Erythroblast (primary cell): ENCODE measurements around the gene PEF1.

Experiments
- DNase-seq, 2 experiments: peaks; one replicate each; lab custom pipeline; 2025; lab: John Stamatoyannopoulos, UW
- GATA1 ChIP-seq: IDR thresholded peaks from 2 replicates; pipeline ENCODE4 v1.6.1; 2011; ENCODE audit warnings: low read depth, mild to moderate bottlenecking, control low read depth, low read length, moderate library complexity
- POLR2A ChIP-seq: IDR thresholded peaks from 2 replicates; pipeline ENCODE4 v1.6.1; 2011; ENCODE audit warnings: mild to moderate bottlenecking, low read length

Gene PEF1

DNA sequence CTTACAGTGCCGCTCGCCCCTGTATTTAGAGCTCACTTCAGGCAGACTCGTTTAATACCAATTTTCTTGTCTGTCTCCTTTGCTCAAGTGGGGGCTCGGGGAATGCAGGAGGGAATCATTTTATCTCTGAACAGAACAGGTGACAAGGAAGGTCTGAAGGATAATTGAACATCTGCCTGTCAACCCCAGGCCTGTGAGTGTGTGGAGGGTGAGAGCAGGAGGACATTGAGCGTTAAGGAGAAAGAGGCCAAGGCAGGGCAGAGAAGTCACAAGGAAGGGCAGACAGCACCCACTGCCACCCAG is 9.7 kb upstream of the PEF1 start:
- TF ChIP-seq GATA1 (no peak), POLR2A (no peak)
- DNase-seq: no peak

DNA sequence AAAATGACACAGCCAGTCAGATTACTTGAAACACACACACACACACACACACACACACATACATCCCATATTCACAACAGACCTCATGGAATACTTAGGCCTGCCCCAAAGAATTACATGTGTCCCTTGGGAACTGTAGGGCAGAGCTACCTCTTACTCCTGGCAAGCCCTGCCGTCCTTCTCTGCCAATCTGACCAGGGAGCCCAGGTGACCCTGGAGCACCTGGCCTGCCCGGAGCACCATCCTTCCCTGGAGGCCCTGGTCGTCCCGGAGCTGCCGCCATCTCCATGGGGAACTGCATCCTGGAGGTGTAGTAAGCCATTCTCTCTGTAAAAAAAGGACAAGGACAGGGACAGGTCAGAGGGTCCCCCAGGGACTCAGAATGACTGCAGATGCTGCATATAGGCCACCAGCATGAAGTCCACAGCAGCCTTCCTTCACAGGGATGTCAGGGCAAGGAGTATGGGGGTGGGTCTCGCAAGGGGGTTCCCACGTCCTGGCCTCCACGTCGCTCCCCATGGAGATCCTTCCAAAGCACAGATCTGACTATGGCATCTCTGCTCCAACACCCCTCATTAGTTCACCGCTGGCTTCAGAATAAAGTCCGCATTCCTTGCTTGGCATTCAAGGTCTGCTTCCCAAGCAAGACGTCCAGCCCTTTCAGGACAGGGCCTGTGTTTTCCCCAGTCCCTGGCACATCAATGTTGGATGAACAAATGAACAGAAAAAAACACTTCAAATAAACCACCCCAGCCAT is 9.2 kb upstream of the PEF1 start:
- TF ChIP-seq POLR2A (no peak), GATA1 (no peak)
- no peak for DNase-seq

DNA sequence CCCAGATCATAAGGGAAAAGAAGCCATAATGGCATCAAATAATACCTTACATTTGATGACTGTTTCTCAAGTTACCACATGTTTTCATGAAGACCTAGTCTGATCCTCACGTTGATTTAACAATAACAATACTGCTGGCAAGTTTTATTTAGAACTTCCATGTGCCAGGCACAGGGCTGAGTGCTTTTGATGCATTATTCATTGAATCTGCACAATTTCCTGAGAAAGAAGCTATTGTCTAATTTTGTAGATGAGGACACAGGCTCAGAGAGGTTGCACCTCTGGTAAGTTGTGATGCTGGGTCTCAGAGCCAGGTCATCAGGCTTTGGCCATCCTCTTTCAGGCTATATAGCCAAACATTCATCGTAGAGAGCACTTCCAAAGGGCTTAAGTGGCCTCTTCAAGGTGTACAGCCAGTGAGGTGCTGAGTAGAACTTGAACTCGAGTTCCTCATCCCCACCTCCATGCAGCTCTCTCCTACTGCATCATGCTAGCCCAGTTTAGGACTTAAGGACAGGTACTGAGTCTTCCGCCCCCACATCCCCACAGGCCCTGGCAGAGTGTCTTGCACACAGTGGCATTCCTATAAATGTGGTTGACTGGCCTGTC is 8.3 kb upstream of the PEF1 start:
- DNase-seq: no peak
- TF ChIP-seq GATA1 (no peak), POLR2A (no peak)

DNA sequence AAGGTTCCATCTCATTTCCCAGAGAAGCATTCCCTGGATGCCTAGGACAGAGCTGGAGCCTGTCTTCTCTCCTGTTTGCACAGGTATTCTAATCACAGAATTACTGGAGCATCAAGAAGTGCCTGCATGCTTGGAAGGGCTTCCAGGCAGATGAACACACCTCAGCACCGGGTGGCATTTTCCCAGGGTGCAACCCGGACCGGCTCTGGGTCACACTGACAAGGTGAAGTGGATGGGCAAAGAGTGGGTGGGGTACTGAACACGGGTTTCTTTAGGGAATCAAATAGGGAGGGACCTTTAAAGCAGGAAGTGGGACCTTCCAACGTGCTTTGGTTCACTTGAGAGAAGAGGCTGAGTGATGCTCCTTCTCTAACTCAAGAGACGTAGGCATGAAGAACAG is 7.1 kb upstream of the PEF1 start:
- TF ChIP-seq GATA1 (no peak), POLR2A (no peak)
- no peak for DNase-seq

DNA sequence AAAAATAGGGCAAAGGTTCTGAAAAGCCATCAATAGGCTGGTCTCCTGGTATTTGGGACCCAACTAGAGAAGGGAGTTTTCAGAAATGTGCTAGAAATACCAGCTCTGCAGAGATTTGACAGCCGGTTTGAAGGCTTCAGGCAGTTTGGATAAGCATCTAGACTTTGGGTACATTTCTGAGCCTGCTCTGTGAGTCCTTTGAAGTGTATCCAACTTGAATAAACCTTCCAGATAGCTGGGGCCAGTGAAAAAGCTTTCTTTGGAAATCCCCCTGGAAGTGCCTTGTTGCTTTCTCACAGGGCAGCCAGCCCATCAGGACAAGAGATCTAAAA is 6.4 kb upstream of the PEF1 start:
- no peak for TF ChIP-seq POLR2A
- TF ChIP-seq GATA1: no peak
- no peak for DNase-seq

DNA sequence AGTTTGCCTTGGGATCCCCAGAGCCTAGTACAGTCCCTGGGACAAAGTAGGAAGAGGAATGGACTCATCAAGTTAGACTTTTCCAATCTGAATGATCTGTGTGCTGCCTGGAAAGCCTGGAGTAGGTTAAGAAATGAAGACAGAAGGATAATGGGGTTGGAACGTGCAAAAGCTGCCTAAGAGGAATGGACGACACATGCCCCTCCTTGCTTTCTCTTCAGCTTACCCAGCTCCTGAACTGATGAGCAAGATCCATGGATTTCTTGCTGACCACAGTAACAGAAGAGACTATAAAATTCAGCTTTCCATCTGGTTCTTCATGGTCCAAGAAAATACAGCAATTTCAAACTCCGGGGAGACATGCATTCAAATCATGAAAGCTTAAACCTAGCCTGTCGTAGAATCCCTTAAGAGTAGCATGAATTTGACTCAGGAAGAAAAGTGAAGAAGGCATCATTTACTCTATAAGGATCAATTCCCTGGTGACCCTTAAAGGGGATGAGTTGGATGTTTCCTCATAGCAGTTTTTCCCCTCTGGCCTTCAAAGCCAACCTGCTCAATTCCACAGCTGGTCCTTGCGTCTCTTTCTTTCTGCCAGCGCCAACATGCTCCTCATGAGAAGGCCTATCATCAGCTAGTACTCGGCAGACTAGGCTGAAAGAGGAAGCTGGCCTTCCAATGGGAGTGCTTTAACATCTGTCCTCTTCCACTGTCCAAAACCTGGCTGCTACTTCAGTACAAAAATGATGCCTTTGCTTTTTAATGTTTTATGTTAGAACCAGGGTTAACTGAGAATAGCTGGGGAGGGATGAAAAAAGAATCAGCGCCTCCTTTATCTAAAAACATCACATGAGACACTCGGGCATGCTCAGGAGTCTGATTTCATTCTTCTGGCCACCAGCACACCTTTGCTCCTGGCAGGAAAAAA is 5.7 kb upstream of the PEF1 start:
- no peak for DNase-seq
- TF ChIP-seq POLR2A: no peak
- no peak for TF ChIP-seq GATA1

DNA sequence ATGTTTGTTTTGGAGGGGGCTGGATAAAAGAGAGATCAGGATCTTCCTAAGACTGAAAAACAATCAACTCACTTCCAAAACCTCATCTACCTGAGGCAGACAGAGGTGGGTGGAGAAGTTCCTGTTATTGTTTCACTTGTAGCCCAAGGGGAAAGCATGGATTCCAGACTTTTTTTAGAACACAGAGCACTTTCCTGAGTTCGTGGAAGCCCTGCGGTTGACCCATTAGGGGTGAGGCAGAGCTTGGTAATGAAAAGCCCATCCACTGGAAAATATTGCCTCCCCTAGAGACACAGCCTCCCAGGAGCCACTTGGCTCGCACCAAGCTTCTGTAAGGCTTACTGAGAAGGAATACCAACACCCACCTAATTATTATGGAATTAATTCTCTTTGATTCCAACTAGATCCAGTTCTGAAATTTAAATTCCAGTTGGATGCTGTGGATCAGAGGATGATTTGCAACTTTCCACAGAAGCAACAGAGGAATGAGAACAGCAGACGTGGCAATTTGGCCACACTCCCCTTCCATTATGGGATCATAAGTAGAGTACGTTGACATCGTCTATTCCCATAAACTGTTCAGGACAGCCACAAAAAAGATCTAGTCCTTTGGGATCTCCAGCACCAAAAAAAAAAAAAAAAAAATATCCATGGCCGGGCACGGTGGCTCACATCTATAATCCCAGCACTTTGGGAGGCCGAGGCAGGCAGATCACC is 4.1 kb upstream of the PEF1 start:
- no peak for DNase-seq
- TF ChIP-seq GATA1 (no peak), POLR2A (no peak)

DNA sequence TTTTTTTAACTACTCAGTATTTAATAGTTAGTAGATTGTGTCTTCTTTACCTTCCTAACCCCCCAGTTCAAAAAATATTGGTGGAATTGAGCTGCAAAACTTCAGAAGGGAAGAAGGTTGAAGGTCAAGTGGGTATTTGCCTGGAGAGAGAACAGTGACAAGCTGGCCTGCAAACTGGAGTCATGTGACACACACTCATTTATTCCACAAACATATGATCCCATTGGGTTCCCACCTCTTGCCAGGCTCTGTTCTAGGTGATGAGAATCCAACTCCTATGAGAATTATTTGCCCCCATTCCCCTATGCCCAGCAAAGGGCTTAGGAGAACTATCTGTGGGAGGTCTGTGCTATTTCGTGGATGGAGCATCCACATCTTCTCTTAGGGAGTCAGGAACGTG is 3.5 kb upstream of the PEF1 start:
- DNase-seq: no peak
- TF ChIP-seq POLR2A (no peak), GATA1 (no peak)

DNA sequence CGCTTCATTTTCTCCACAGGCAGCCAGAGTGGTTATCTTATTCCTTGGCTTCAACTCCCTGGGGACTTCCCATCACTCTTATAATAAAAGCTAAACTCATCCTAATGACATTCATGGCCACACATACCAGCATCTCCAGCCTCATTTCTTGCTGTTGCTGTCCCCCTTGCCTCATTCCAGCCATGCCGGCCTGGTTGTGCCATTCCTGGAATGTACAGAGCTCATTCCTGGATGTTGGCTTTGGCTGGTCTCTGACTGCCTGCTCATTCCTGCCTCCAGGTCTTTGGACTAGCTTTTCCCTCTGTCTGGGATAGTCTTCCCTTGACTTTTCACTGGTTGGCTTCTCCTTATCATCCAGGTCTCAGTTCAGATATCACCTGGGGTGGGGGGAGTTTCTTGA is 2.4 kb upstream of the PEF1 start:
- no peak for DNase-seq
- TF ChIP-seq GATA1: no peak
- no peak for TF ChIP-seq POLR2A

DNA sequence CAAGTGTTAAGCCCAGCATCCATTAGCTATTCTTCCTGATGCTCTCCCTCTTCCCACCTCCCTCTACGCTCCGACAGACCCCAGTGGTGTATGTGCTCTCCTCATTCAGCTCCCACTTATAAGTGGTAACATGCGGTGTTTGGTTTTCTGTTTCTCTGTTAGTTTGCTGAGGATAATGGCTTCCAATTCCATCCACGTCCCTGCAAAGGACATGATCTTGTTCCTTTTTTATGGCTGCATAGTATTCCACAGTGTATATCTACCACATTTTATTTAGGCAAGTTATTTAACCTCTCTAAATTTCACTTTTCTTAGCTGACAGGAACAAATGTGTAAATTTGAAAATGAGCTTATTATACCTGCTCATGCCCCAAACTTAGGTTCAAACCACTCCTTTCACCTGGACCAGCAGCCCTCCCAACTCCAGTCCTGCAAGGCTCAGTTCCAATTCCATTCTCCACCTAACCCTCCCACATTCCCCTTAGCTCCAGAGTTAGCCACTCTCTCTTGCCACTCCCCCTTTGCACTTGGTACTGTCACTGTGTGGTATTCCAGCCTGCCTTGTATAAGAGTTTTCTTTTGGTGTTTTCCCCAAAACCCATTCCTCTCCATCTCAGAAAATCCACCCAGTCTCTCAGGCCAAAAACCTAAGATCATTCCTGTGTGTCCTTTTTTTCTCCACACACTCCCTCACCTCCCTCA is 1.7 kb upstream of the PEF1 start:
- TF ChIP-seq GATA1 (no peak), POLR2A (no peak)

DNA sequence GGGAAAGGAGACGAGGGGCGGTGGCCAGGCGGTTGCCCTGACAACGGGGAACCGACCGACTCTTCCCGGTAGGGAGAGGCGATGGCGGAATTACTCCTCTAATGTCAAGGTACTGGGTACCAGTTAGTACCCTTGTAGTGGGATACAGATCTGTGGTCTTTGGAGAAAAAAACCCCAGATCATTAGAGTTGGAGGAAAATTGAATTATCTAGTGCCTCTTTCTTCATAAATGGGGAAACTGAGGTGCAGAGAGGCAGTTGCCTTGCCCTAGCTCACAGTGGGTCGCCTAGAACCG is 545 bp upstream of the PEF1 start:
- DNase-seq: no peak
- no peak for TF ChIP-seq POLR2A
- TF ChIP-seq GATA1: no peak

More for the DNA sequence above, 1.7 kb upstream of the PEF1 start:
- no peak for DNase-seq

DNA sequence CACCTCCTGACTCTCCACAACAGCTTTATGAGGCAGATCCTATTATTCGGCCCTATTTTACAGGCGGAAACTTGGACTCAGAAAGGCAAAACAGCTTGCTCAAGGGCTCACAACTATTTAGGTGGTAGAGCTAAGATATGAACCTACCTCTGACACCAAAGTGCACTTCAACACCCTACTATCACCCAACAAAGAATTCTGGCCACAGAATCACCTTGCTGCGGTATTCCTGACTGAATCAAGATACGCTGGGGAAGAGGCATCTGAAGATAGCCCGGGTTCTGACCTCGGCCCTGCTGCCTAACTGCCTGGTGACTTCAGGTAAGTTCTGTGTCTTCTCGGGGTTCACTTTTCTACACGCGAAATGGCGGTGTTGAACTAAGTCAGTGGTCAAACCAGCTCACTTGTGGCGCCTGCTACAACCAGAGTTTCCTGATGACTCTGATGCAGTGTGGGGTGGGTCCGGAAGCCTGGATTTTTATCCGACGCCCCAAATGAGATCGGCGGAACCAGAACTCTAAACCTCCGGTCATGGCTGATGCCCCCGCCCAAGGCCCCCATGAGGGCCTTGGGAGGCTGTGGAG is 608 bp downstream of the PEF1 start:
- no peak for DNase-seq
- TF ChIP-seq POLR2A (no peak), GATA1 (no peak)

DNA sequence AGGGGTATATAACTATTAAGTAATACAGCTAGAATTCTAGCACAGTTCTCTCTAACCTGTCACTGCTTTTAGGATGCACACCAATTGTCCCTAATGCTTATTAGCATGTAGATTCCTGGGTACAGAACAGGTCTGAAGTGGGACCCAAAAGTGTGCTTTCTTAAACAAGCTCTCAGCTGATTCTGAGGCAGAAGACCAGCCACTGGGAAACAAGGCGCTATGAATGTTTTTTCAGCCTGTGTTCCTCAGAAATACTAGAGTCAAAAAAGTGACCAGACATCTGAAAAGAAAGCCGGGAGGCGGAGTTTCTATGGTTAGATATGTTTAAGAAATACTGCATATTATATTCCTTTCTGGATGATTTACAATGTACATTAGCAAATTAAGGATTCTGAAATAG is 1.8 kb downstream of the PEF1 start:
- no peak for DNase-seq
- TF ChIP-seq POLR2A (no peak), GATA1 (no peak)
